Stimulated activated naive CD8-positive, alpha-beta T cell treated with anti-CD3 and anti-CD28 coated beads, Interleukin-15, Interleukin-2, amounts not matched to agents 100 U/mL and 50 U/mL, for 24 hours (primary cell): Measurements from ENCODE around the gene IRS1.
A peak's percentile ranks its signal among the peaks of the same experiment; 100 is the strongest.
"Not testable (repeated sequence)": the region's sequence is repeated elsewhere in the genome, so short reads cannot be mapped to it uniquely, and the experiment has no call there.

ENCODE experiments used
- ATAC-seq: fragments of 150-1000 bp; cut with Tn5 transposase; one replicate; pipeline ENCODE4 v1.10.0; 2021
- DNase-seq: peaks from one replicate; pipeline ENCODE4 v3.0.0; 2021

The IRS1 gene

DNA sequence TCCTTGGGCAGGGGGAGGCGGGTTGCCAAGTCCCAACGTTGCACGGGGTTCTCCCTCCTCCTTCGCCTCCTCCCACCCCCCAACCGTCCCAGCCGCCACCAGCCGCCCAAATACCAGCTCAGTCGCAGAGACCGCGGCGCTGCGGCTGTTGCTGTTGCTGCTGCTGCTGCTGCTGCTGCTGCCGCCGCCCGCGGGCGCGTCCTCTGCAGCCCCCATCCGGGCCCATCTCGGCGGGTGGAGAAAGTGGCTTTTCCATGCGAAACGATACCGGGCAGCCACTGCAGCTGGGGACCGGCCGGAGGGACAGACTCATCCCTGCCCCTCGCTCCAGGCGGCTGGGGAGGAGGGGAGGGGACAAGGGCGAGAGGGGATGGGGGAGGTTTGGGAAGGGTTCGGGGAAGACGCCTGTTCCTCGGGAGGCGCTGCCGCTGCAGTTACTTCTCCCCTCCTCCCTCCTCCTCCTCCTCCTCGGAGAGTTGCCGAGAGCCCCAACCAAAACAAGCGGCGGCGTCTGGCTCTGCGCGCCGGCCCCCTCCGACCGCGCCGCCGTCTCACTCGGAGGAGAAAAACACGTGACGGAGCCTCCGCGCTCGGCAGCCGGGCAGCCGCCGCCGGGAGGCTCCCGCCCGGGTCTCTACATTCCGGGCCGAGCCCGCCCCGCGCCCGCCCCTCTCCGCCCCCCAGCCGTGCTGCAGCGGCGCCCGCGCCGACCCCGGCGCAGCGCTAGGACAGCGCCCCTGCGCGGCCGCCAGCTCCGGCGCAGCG, at the start of gene IRS1:
Gene IRS1 (minus strand): TSS at position 610 of the 765 bp plus-strand sequence. CDS start 1,082 bp downstream, outside the sequence.
- peak; percentile 75 for DNase-seq
- ATAC-seq: peak; percentile 63

DNA sequence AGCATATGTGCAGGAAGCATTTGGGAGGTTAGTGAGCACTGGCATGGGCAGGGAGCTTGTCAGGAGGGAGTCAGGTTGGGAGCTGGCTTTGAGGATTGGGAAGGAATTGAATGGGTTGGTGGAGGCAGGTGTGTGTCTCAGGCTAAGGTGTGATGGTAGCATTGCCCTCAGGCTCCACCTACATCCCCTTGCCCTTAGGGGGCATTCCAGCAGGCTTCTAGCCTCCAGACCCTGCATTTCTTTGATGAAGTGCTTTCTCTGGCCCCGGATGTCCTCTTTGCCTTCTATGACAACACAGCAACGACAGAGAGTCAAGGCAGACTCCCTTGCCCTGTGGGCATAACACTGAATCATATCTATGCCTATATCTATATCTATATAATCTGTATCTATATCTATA, 49.7 kb upstream of the IRS1 start:
- ATAC-seq: no peak
- DNase-seq: no peak

DNA sequence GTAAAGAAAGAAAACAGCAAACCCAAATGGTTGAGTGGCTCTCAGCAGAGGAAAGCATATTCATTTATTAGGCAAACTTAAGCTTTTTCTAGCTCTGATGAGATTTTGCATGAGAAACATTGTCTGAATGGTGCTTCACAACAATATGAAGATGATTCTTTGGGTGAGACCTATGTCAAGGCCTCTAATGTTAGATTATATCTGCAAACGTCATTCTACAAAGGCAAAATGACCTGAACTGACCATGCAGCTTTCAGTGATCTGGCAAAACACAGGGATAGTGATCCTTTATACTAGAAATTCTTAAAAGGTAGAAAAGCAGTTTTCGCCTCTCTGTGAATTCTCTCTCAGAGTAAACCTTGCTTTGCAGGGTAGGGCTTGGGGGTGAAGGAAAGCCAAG, 47.9 kb upstream of the IRS1 start:
- DNase-seq (no peak), ATAC-seq (no peak)

DNA sequence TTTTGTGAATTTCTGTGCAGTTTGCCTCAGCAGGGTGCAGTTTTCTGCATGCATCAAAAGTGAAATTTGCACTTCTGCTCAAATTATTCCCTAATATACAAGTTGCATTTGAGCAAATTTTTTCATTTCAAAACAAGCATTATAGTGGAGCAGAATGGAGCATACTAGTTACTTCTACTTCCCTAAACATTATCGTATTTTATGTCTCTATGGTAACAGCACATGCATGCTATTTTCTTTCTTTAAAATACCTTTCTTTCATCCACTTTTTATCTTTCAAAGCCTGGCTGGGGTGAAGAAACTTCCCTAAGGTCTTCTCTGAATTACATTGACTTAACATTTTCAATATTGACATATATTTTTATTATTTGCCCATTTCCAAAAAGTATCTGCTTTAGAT, 47.5 kb upstream of the IRS1 start:
- DNase-seq: no peak
- ATAC-seq: no peak

DNA sequence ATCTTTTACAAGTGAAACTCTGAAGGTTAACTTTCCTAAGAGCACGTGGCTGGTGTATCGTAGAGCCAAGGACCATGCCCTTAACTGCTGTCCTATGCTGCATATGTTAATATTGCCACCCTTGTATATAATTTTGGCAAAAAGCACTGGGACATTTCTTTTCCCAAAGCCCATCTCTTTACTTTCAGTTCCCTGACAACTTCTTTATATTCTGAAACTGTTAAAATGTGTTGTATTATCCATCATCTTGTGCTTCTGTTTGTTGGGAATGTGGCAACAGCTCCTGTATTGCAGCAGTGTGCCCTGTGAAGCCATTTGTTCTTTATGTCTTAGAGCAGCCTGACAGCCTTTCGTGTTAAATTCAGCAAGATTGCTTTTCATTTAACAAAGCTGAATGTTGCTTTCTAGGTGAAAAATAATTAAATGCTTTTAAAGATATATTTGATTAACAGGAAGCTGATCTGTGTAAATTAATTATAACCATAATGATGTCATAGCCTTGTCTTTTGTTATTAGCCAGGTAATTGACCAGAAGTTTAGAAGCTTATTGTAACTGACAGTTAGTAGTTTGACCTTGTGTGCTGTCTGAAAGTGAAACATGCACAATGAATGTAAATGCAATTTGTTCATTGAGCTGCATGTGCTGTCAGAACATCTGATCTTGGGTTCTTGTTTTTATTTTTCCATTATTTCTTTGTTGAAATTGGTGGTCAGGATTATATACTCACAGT, 45.9 kb upstream of the IRS1 start:
- DNase-seq (no peak), ATAC-seq (no peak)

DNA sequence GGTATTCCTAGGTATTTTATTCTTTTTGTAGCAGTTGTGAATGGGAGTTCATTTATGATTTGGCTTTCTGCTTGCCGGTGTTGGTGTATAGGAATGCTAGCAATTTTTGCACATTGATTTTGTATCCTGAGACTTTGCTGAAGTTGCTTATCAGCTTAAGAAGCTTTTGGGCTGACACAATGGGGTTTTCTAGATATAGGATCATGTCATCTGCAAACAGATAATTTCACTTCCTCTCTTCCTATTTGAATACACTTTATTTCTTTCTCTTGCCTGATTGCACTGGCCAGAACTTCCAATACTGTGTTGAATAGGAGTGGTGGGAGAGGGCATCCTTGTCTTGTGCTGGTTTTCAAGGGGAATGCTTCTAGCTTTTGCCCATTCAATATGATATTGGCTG, 43.4 kb upstream of the IRS1 start:
- not testable (repeated sequence) for DNase-seq, ATAC-seq

GRCh38 chr2:226839951-226840350, 40.3 kb upstream of the IRS1 start:
- DNase-seq: no peak

DNA sequence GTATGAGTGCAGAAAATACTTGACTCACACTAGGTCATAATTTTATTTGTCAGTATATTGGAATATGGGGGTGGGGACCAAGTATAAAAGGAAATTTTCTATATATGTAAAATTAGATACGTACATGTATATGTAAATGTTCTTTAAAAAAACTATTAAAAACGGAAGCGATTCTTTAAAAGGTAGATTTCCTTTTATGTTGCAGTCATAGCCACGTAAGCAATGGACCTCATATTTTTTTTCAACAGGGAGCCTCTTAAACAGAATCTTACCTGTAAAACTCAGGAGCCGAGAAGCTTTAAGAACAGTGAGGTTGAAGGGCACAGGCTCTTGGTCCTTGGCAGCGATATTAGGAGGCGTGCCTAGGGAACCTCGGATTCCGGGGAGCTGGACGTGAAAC, 39.5 kb upstream of the IRS1 start:
- ATAC-seq (no peak), DNase-seq (no peak)

More at GRCh38 chr2:226839951-226840350, 40.3 kb upstream of the IRS1 start:
- ATAC-seq: no peak

DNA sequence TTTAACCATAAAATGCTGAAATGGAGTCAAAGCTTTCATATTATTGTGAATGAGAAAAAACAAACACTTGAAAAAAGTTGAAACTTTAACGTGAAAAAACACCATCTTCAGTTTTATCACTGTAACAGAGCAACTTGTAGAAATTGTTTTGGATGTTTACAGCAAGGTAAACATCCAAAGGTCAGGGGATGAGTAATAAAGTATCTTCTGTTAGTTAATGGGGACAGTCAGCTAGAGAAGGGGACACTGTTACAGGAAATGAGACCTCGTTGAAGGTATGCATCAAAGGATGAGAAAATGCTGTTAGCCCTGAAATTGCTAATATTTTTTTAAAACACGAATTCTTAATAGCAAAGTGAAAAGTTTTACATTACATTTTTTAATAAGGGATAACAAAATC, 39.1 kb upstream of the IRS1 start:
- ATAC-seq: no peak
- DNase-seq: no peak

DNA sequence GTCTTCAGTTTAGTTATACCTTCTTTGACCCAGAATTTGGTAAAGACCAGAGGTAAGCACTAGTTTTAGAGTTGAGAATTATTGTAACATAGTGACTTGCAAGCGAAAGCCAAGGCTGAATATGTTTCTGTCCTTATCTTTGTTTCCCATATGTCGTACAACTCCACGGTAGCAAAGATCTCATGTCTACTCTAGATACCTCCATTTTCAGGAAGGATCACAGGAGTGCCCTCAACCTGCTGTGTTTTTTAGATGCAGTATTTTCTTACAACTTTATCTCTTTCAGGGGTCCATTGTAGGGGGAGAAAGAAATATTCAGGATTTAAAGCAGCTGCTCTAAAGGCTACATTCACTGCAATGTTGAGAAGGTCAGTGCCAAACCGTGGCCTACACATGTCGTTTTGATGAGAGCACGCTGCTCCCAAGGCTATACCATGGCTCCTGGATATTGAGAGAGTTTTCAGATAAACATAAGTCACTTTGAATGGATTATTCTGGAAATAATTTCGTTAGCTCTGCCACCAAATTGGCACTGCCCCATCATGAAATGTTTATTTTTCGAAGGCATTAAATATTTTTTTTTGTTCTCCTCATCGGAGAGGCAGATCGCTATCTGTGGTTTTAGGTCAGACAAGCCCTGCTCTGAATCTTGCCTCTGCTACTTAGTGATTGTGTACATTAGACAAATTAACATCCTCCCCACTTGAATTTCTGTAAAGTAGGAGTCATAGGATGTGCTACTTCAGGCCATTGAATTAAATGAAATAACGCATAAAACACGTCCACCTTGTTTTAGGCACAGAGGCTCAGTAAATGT, 38.4 kb upstream of the IRS1 start:
- ATAC-seq (no peak), DNase-seq (no peak)

- ATAC-seq: no peak
- no peak for DNase-seq
Observed at GRCh38 chr2:226837334-226837733, 37.7 kb upstream of the IRS1 start.

GRCh38 chr2:226836548-226836885, 36.9 kb upstream of the IRS1 start:
- DNase-seq (no peak), ATAC-seq (no peak)

DNA sequence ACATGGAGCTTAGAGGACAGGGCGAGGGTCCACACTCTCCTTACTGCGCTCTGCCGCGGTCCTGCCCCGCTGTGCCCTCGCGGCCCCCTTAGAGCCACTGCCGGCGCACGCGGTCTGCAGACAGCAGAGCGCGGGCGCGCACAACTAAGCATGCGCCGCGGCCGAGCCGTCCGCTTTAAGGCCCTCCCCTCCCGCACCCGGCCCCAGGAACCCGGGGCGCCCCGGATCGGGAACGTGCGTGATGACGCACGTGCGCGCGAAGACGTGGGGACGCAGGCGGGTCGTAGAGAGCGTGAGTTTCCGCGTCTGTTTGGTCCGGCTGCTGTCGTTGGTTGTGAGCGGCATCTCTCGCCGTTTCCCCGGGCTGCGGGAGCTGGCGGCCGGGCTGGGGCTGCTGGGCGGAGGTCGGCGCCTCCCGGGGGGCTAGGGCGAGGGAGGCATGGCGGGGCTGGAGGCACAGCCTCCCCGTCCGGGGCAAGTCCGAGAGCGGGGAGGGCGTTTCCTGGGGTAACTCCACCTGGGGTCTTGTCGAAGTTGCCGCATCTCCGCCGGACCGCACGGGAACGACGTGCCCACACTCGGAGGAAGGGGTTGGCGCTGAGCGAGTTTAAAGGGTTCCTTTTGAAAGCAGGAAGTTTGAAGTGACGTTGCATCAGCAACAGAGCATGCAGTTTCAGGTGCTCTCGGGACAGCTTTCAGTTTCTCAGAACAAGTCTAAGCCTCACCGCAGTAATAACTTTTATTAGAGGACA, 36.4 kb upstream of the IRS1 start, which contains the start of gene RHBDD1:
Gene RHBDD1 (plus strand): TSS at position 259 of the 752 bp plus-strand sequence. CDS start 28,640 bp downstream, outside the sequence.
- DNase-seq: peak; percentile 94
- ATAC-seq: peak; percentile 90

DNA sequence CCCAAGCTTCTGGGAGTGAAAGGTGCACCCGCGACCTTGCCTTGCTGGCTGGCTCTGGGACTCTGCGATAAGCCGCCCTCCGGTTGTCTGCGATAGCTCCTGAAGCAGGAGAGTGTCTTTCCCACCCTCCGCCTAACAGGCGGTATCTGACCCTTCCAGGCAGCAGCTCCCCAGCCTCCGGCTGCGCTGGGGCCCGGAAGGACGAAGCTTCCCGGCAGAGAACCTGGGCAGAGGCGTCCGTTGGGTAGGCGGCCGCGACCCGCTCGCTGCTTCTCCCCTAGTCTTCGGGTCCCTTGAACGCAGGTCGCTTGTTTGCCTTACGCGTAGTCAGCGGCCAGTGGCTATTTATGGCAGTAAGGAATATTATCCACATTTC, 35.8 kb upstream of the IRS1 start:
- ATAC-seq (peak; percentile 4), DNase-seq (no peak)

DNA sequence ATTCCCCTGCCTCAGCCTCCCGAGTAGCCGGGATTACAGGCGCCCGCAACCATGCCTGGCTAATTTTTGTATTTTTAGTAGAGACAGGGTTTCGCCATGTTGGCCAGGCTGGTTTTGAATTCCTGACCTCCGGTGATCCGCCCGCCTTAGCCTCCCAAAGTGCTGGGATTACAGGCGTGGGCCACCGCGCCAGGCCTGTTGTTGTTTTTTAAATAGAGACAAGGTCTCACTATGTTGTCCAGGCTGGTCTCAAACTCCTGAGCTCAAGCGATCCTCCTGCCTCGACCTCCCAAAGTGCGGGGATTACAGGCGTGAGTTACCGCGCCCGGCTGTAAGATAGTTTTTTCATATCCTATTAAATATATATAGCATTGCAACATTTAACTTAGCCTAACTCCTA, 35.3 kb upstream of the IRS1 start:
- DNase-seq, ATAC-seq: not testable (repeated sequence)

GRCh38 chr2:226832061-226832460, 32.4 kb upstream of the IRS1 start:
- no peak for ATAC-seq
- no peak for DNase-seq

DNA sequence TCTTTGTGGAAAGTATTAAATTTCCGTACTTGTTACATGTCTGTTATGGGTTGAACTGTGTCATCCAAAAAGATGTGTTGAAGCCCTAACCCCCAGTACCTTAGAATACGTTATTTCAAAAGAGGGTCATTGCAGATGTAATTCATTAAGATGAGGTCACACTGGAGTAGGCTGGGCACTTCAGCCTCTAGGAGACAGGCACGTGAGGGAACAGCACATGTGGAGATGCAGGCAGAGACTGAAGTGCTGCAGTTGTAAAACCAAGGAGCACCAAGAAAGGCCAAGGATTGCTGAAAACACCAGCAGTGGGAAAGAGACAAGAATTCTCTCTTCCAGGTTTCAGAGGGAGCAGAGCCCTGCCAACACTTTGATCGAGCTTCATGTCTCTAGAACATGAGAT, 31.6 kb upstream of the IRS1 start:
- DNase-seq: no peak
- ATAC-seq: no peak

DNA sequence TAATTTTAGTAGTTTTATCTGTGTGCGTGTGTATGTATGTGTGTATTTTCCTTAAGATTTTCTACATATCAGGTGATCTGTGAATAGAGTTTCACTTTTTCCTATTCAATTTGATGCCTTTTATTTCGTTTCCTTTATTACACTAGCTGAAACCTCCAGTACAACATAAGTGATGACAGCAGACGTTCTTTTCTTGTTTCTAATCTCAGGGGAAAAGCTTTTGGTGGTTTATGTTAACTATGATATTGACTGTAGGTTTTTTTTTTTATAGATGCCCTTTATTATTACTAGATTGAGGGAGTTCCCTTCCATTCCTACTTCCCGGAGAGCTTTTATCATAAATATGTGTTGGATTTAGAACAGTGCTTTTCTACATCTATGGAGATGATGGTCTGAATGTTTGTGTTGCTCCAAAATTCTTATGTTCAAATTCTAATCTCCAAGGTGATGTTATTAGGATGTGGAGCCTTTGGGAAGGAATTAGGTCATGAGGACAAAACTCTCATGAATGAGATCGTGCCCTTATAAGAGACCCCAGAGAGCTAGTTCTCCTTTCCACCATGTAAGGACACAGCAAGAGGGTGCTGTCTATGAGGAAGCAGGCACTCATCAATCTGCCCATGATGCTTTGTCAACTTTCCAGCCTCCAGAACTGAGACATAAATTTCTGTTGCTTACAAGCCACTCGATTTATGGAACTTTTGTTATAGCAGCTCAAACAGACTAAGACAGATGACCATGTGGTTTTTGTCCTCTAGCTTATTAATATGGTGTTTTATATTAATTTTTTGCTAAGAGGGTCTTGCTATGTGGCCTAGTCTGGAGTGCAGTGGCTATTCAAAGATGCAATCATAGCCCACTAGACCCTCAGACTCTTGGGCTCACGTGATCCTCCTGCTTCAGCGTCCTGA, 30.4 kb upstream of the IRS1 start:
- ATAC-seq (no peak), DNase-seq (no peak)

DNA sequence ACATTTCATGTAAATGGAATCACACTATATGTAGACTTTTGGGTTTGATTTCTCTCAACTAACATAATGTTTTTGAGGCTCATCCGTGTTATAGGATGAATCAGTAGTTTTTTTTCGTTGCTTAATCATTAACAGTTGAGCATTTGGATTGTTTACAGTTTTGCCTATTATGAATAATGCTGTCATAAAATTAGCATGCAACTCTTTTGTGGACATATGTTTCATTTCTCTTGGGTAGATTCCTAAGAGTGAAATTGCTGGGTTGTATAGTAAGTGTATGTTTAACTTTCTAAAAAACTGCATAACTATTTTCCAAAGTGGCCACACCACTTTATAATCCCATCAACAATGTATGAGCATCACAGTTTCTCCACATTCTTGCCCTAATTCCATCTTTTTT, 28.6 kb upstream of the IRS1 start:
- ATAC-seq: no peak
- DNase-seq: no peak

- ATAC-seq: no peak
- DNase-seq: no peak
Observed at GRCh38 chr2:226825056-226825455, 25.4 kb upstream of the IRS1 start.

- DNase-seq: no peak
- no peak for ATAC-seq
Observed at GRCh38 chr2:226818930-226819329, 19.3 kb upstream of the IRS1 start.
